K562 (cell line): ENCODE results near the gene BACE2. TPM values are rescaled to one million over a fixed set of nuclear protein-coding genes. Genes with fewer than 3 reads are reported as not detected.

Source experiments
- ATAC-seq: fragments of 200-7000 bp; cut with Tn5 transposase; 3 replicates; pipeline ENCODE4 v1.9.1; 2020; ENCODE audit warnings: moderate library complexity
- BruUV-seq: library from RNA; stranded (reverse); fragments of 400-500 nt; replicated peaks from 2 replicates; lab custom pipeline; 2021; lab: Mats Ljungman, UMichigan
- CTCF ChIA-PET: fragments of 300-600 bp; formaldehyde crosslinking; extraction: SDS; loops from one replicate; lab custom pipeline; 2021; ENCODE audit warnings: low intra/inter-chr PET ratio; lab: Yijun Ruan, JAX
- POLR2A ChIA-PET: fragments of 300-600, 350-650 bp; sonication (Branson Sonifier 250); formaldehyde crosslinking; extraction: SDS; loops from one replicate; lab custom pipeline; 2021; ENCODE audit warnings: antibody characterized with exemption, inconsistent platforms; lab: Yijun Ruan, JAX
- DNase-seq, 4 experiments: peaks; one replicate each; pipeline versions ENCODE4 v3.0.0 to v3.0.0-alpha.2; 2011 to 2018; ENCODE audit warnings: low spot score in 3 of 4, mixed read lengths in 3 of 4; ENCODE audit errors: extremely low read depth in 1 of 4
- FAIRE-seq: peaks from 2 replicates; lab custom pipeline; 2011; peaks lifted over from hg19 to GRCh38; lab: Jason Lieb, UNC
- H2AFZ ChIP-seq: 2 replicates; pipeline ENCODE4 v1.6.0; 2011; ENCODE audit warnings: low read depth, low read length, control low read depth, inconsistent platforms
- H3K27ac ChIP-seq: fragments of 200-600 bp; 3 replicates; pipeline ENCODE4 v1.8.0; 2011; ENCODE audit warnings: low read depth, mild to moderate bottlenecking, control low read depth, inconsistent platforms, low read length, moderate library complexity, mixed read lengths; ENCODE audit errors: extremely low read depth
- H3K27me3 ChIP-seq, 2 experiments: fragments of 300-600 bp in 1 of 2; 2 replicates in 1 of 2; 3 replicates in 1 of 2; pipeline versions ENCODE4 v1.6.0 to v1.8.0; 2011; ENCODE audit warnings: inconsistent platforms in 2 of 2, low read length in 2 of 2, mild to moderate bottlenecking in 1 of 2, mixed read lengths in 1 of 2, moderate library complexity in 1 of 2; ENCODE audit not compliant: control insufficient read depth in 2 of 2, insufficient read depth in 2 of 2
- H3K36me3 ChIP-seq: fragments of 300-600 bp; 3 replicates; pipeline ENCODE4 v1.8.0; 2011; ENCODE audit warnings: mild to moderate bottlenecking, low read length, inconsistent platforms; ENCODE audit not compliant: control insufficient read depth, insufficient read depth
- H3K4me1 ChIP-seq, 2 experiments: fragments of 200-600 bp in 1 of 2; replicated peaks in 1 of 2; 2 replicates in 1 of 2; 3 replicates in 1 of 2; pipeline versions ENCODE4 v1.5.1 to v1.8.0; 2011; ENCODE audit warnings: inconsistent platforms in 2 of 2, low read length in 2 of 2, mild to moderate bottlenecking in 1 of 2, mixed read lengths in 1 of 2, moderate library complexity in 1 of 2; ENCODE audit not compliant: control insufficient read depth in 2 of 2, insufficient read depth in 2 of 2
- H3K4me2 ChIP-seq: 2 replicates; pipeline ENCODE4 v1.6.1; 2011; ENCODE audit warnings: low read length, control low read depth, inconsistent platforms, mixed read lengths; ENCODE audit not compliant: insufficient read depth
- H3K4me3 ChIP-seq: fragments of 200-600 bp; sonication (generic), shearing (Covaris generic); 2 replicates; pipeline ENCODE4 v1.5.1; 2016; ENCODE audit warnings: control low read depth, inconsistent platforms
- H3K79me2 ChIP-seq: fragments of 200-600 bp; 3 replicates; pipeline ENCODE4 v1.8.0; 2011; ENCODE audit warnings: low read length, inconsistent platforms; ENCODE audit not compliant: control insufficient read depth, insufficient read depth
- H3K9ac ChIP-seq, 2 experiments: 2 replicates each; pipeline versions ENCODE4 v1.6.0 to v1.6.1; 2011; ENCODE audit warnings: low read depth in 2 of 2, low read length in 2 of 2, control low read depth in 1 of 2, inconsistent platforms in 1 of 2, mild to moderate bottlenecking in 1 of 2, mixed read lengths in 1 of 2; ENCODE audit not compliant: insufficient read depth in 1 of 2
- H3K9me1 ChIP-seq: one replicate; pipeline ENCODE4 v1.6.0; 2011; ENCODE audit warnings: inconsistent platforms, mild to moderate bottlenecking, low read length, moderate library complexity; ENCODE audit not compliant: control insufficient read depth, insufficient read depth
- H3K9me3 ChIP-seq: replicated peaks from 2 replicates; pipeline ENCODE4 v1.5.1; 2011; ENCODE audit warnings: low read depth, low read length, inconsistent platforms; ENCODE audit not compliant: control insufficient read depth, insufficient read depth
- H4K20me1 ChIP-seq: replicated peaks from 2 replicates; pipeline ENCODE4 v1.6.1; 2011; ENCODE audit warnings: low read length, inconsistent platforms, mixed read lengths; ENCODE audit not compliant: control insufficient read depth, insufficient read depth
- CBX2 ChIP-seq: fragments of 200-600 bp; sonication (generic); IDR thresholded peaks from one replicate; pipeline ENCODE4 v1.6.1; 2012; ENCODE audit warnings: mild to moderate bottlenecking, low read length, inconsistent platforms; ENCODE audit not compliant: insufficient read depth, poor library complexity, severe bottlenecking
- CEBPG ChIP-seq, 3 experiments: fragments of 200-800 bp in 1 of 3; sonication (Bioruptor generic) in 1 of 3; sonication (generic) in 1 of 3; formaldehyde crosslinking in 1 of 3; IDR thresholded peaks in 2 of 3; conservative IDR thresholded peaks in 1 of 3; 2 replicates each; pipeline versions ENCODE4 v1.6.1 to v1.8.0; 2016 to 2022; ENCODE audit warnings: missing compliant biosample characterization in 2 of 3, missing genetic modification characterization in 2 of 3, mild to moderate bottlenecking in 1 of 3, missing genetic modification reagents in 1 of 3
- CREM ChIP-seq: IDR thresholded peaks from 2 replicates; pipeline ENCODE4 v1.6.1; 2014; ENCODE audit warnings: antibody characterized with exemption, low read depth
- ESRRB ChIP-seq: fragments of 250-450 bp; sonication (Bioruptor Pico); IDR thresholded peaks from 2 replicates; pipeline ENCODE4 v1.5.0; 2020; ENCODE audit warnings: mild to moderate bottlenecking, moderate library complexity, borderline replicate concordance
- GABPB1 ChIP-seq: sonication (generic); formaldehyde crosslinking; IDR thresholded peaks from 2 replicates; pipeline ENCODE4 v1.8.0; 2022; ENCODE audit warnings: mild to moderate bottlenecking, missing genetic modification reagents
- IFI16 ChIP-seq: fragments of 250-450 bp; sonication (Bioruptor Pico); IDR thresholded peaks from 2 replicates; pipeline ENCODE4 v2.1.2; 2022; ENCODE audit warnings: mild to moderate bottlenecking, inconsistent platforms
- KLF1 ChIP-seq: fragments of 450-650 bp; IDR thresholded peaks from 2 replicates; pipeline ENCODE4 v1.6.1; 2016; ENCODE audit warnings: missing genetic modification characterization, missing compliant biosample characterization
- MEF2A ChIP-seq: IDR thresholded peaks from 2 replicates; pipeline ENCODE4 v1.6.1; 2011; ENCODE audit warnings: low read depth, mild to moderate bottlenecking, low read length, moderate library complexity; ENCODE audit not compliant: control insufficient read depth
- NONO ChIP-seq, 2 experiments: fragments of 200-400 bp in 1 of 2; fragments of 450-650 bp in 1 of 2; formaldehyde crosslinking in 1 of 2; IDR thresholded peaks; 2 replicates each; pipeline ENCODE4 v1.6.1; 2017; ENCODE audit warnings: low read depth in 2 of 2, mild to moderate bottlenecking in 2 of 2, moderate library complexity in 2 of 2, low read length in 1 of 2
- PCBP1 ChIP-seq: fragments of 200-400 bp; formaldehyde crosslinking; IDR thresholded peaks from 2 replicates; pipeline ENCODE4 v1.6.1; 2018; ENCODE audit warnings: mild to moderate bottlenecking, low read depth, low read length; ENCODE audit not compliant: poor library complexity, severe bottlenecking
- SMARCB1 ChIP-seq: IDR thresholded peaks from 2 replicates; pipeline ENCODE4 v1.6.1; 2011; ENCODE audit warnings: improper control_type of control experiment, low read depth; ENCODE audit not compliant: insufficient read length
- SUPT5H ChIP-seq: fragments of 450-650 bp; IDR thresholded peaks from 2 replicates; pipeline ENCODE4 v1.6.1; 2016
- TAF1 ChIP-seq: IDR thresholded peaks from 2 replicates; pipeline ENCODE4 v1.6.1; 2011; ENCODE audit warnings: mild to moderate bottlenecking, low read length, moderate library complexity; ENCODE audit not compliant: insufficient read depth, control insufficient read depth, severe bottlenecking; ENCODE audit errors: extremely low read depth
- ZBTB12 ChIP-seq: fragments of 250-450 bp; sonication (Bioruptor Pico); IDR thresholded peaks from 2 replicates; pipeline ENCODE4 v1.4.0; 2020
- ZFP91 ChIP-seq: sonication (generic); formaldehyde crosslinking; IDR thresholded peaks from 2 replicates; pipeline ENCODE4 v1.8.0; 2022; ENCODE audit warnings: mild to moderate bottlenecking, missing genetic modification reagents
- ZFX ChIP-seq: sonication (generic); formaldehyde crosslinking; IDR thresholded peaks from 2 replicates; pipeline ENCODE4 v1.8.0; 2022; ENCODE audit warnings: mild to moderate bottlenecking, missing genetic modification reagents, moderate library complexity
- ZNF3 ChIP-seq: fragments of 250-450 bp; sonication (Bioruptor Pico); IDR thresholded peaks from 2 replicates; pipeline ENCODE4 v1.5.0; 2021; ENCODE audit warnings: mild to moderate bottlenecking, moderate library complexity
- ZNF551 ChIP-seq: fragments of 250-450 bp; sonication (Bioruptor Pico); IDR thresholded peaks from 2 replicates; pipeline ENCODE4 v1.5.0; 2021; ENCODE audit warnings: mild to moderate bottlenecking, moderate library complexity
- WGBS: fragments of 100-300 bp; shearing (Covaris generic); methylation state at CpG from one replicate; pipeline ENCODE4 v1.1.6; 2016; ENCODE audit warnings: low coverage, mixed read lengths; ENCODE audit not compliant: insufficient coverage; ENCODE audit errors: missing lambda C conversion rate; 5-methylcytosine and 5-hydroxymethylcytosine counted together
- in situ Hi-C: fragments of 300-500 bp; cut with MboI; formaldehyde crosslinking; loops from 4 replicates; pipeline ENCODE4 v1.15.0; 2018; ENCODE audit warnings: inconsistent platforms, mixed read lengths
- intact Hi-C: fragments of 100-400 bp; cut with micrococcal nuclease; formaldehyde crosslinking; loops from 2 replicates; pipeline ENCODE4 v1.14.2; 2022
- polyA plus RNA-seq, 8 experiments: library from polyadenylated mRNA; depleted of rRNA in 4 of 8; stranded (reverse) in 5 of 8; unstranded in 3 of 8; fragments of >200 nt; fragmentation: Nextera tagmentation in 2 of 8; fragmentation: Illumina TruSeq in 1 of 8; extraction: Ambion mirVana in 2 of 8; extraction: Trizol in 1 of 8; gene quantifications; 2 replicates each; pipeline versions ENCODE4 v1.2.1 to v1.2.3, GENCODE V29; 2011 to 2014; ENCODE audit warnings: inconsistent platforms in 1 of 8, missing spikeins in 1 of 8
- total RNA-seq, 7 experiments: library from RNA; depleted of rRNA in 6 of 7; stranded (reverse); fragments of >200 nt in 6 of 7; fragmentation: Illumina TruSeq in 2 of 7; extraction: Trizol in 2 of 7; gene quantifications; 2 replicates each; pipeline versions ENCODE4 v1.2.1 to v1.2.3, GENCODE V29; 2011 to 2021; ENCODE audit warnings: low replicate concordance in 1 of 7

The BACE2 gene
- total and polyA plus RNA-seq, 9 of the 15 experiments (the other 6 are each of a cell fraction or from before 2014, with no cell fraction given): 0.05 to 0.24 (median 0.15) TPM; not detected in 2

- BruUV-seq: no TSS peak
Observed at GRCh38 chr21:41327753-41328152, 159.8 kb downstream of the BACE2 start.

More at GRCh38 chr21:41327753-41328152, 159.8 kb downstream of the BACE2 start:
- ChIA-PET POLR2A (no interaction called here), CTCF (no interaction called here)
- TF ChIP-seq ESRRB (CRISPR knock-in tag) (no peak), ZNF3 (CRISPR knock-in tag) (no peak), KLF1 (no peak), CREM (no peak), IFI16 (CRISPR knock-in tag) (no peak), ZFP91 (CRISPR knock-in tag) (no peak), GABPB1 (no peak), TAF1 (no peak), SUPT5H (no peak), CEBPG (CRISPR knock-in tag; IDR thresholded peaks at IDR 0.05) (no peak), CEBPG (tag; conservative IDR thresholded peaks at IDR 0.05 in 1 of 2, IDR thresholded peaks at IDR 0.05 in 1 of 2) (no peak), MEF2A (no peak), CBX2 (no peak), ZFX (CRISPR knock-in tag) (no peak), PCBP1 (no peak), ZBTB12 (no peak), SMARCB1 (no peak), ZNF551 (CRISPR knock-in tag) (no peak), NONO (IDR thresholded peaks at IDR 0.05; ENCODE audit: low read depth in 2 of 2, low read length in 1 of 2) (no peak)
- no peaks in the 10 kb centered on the region for H3K79me2 ChIP-seq
- no peak for DNase-seq
- FAIRE-seq: no peak
- H3K4me3 ChIP-seq: no peak overlapping the region
- no peak overlapping the region for H3K9ac ChIP-seq
- no peak overlapping the region for H3K27ac ChIP-seq
- intact Hi-C loops (no loop called here), in situ Hi-C loops (no loop called here)
- peaks cover 4% of the 10 kb centered on the region; the same call in 1 of the 2 replicates for H4K20me1 ChIP-seq
- H3K9me3 ChIP-seq: no peaks in the 10 kb centered on the region
- H3K4me1 ChIP-seq: no peaks in the 10 kb centered on the region
- H3K4me2 ChIP-seq: no peak overlapping the region
- ATAC-seq: no peak
- H3K27me3 ChIP-seq: peaks cover 3 to 18% of the 10 kb centered on the region in 2 experiments; a peak in 2 of 5 replicates
- H2AFZ ChIP-seq: no peak overlapping the region
- under 1% methylated on average over 8 of the region's 8 CpGs for WGBS
- H3K36me3 ChIP-seq: no peaks in the 10 kb centered on the region
- H3K9me1 ChIP-seq: no peaks in the 10 kb centered on the region
